Frontal cortex (tissue), 4 donors: ENCODE measurements around the gene ARPC1B. TPM values are rescaled to one million over a fixed set of nuclear protein-coding genes. Genes with fewer than 3 reads are reported as not detected.
"Not testable (repeated sequence)": the region's sequence is repeated elsewhere in the genome, so short reads cannot be mapped to it uniquely, and the experiment has no call there.

ENCODE experiments used
- DNase-seq, 2 donors: peaks; one replicate each; pipeline ENCODE4 v3.0.0; 2012; ENCODE audit warnings: low spot score in 2 of 2
- FAIRE-seq: peaks from 2 replicates; lab custom pipeline; 2012; peaks lifted over from hg19 to GRCh38; lab: Jason Lieb, UNC
- total RNA-seq: library from RNA; depleted of rRNA; stranded (reverse); fragments of >200 nt; gene quantifications from one replicate; pipeline ENCODE4 v1.2.3, GENCODE V29; 2014
- donor health status: control.
- donor health status: control.
- donor health status: control.

Gene ARPC1B
- total RNA-seq, 1 donor from 2014 or later, result 15.1 TPM

- not testable (repeated sequence) for FAIRE-seq, DNase-seq
These were observed 57.4 kb downstream of the ARPC1B start for GRCh38 chr7:99431756-99432540.

GRCh38 chr7:99433158-99433557 lies 58.6 kb downstream of the ARPC1B start:
- DNase-seq (no peak), FAIRE-seq (no peak)

DNA sequence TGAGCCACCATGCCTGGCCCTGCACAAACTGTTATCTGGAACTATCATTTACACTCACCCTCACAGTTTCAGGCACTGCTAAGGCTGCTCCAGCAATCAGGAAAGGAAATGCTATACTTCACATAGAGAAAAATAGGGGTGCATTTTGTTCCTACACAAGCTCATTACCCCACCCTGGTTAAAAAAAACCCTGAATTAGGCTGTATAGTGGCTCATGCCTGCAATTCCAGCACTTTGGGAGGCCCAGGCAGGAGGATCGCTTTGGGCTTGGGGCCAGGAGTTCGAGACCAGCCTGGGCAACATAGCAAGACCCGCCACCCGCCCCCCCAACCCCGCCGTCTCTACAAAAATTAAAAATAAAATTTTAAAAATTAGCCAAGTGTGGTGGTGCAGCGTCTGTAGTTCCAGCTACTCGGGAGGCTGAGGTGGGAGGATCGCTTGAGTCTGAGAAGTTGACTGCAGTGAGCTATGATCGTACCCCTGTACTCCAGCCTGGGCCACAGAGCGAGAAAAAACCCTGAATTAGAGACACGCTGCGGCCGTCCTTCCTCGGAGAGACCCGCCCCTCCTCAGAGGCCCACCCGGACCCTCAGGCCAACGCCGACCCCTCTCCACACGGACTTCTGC lies 63.5 kb downstream of the ARPC1B start:
- no peak for DNase-seq
- FAIRE-seq, result no peak

DNA sequence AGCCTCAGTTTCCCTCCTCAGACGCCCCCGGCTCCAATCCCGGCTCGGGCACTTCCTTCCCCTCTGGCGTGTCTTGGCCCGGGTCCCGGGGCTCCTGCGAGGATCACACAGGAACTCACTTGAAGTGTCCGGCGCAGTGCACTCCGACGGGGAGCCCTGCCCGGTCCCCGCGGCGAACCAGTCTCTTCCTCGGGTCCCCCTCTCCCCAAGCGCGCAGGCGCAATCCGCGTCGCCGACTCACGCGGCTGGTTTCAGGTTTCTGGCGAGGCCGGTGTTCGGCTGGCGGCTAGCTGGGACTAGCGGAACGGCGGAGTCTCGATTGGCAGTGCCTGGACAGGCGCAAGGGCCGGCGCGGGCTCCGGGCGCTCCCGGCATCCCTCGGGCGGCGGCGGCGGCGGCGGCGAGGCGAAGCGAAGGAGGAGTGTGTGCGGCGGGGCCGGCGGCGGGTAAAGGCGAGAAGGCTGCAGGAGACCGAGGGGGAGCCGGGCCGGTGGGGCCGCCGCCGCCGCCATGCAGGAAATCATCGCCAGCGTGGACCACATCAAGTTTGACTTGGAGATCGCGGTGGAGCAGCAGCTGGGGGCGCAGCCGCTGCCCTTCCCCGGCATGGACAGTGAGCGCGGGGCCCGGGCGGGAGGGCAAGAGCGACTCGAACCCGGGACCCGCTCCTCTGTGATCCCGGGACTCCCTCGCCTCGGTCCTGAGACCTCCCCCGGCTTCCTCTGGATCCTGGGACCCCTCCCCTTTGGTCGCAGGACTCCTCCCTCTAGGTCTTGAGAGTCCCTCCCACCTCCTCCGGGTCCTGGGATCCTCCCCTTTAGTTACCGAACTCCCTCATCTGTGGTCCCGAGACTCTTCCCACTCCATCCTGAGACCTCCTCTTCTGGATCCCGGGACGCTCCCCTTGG lies 64.3 kb downstream of the ARPC1B start, which contains the start of the genes CPSF4 and PTCD1:
Gene CPSF4 (plus strand): TSS at position 371 of the 908 bp plus-strand sequence. CDS start 140 bp downstream, at position 511.
Gene PTCD1 (minus strand): TSS at position 226 of the 908 bp plus-strand sequence. CDS start 3,556 bp downstream, outside the sequence.
- DNase-seq (peak; percentile 96 to 97), FAIRE-seq (no peak)

DNA sequence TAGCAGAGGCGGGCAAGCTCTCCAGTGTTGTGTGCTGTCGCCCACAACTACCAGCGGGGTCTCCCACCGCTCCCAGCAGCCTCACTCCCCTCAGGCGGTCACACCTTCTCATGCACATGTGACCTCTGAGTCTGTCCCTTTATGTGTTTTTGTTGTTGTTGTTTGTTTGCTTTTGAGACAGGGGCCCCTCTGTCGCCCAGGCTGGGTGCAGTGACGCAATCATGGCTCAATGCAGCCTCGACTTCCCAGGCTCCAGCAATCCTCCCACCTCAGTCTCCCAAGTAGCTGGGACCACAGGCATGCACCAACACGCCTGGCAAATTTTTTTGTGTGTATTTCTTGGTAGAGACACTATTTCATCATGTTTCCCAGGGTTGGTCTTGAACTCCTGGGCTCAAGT lies 65.7 kb downstream of the ARPC1B start:
- DNase-seq, result no peak
- FAIRE-seq, result no peak

Other genes with a start within 250 kb of the ARPC1B start
- 23.2 TPM for gene SMURF1, start 230.6 kb upstream of the ARPC1B start, total RNA-seq
- gene KPNA7, start 166.6 kb upstream of the ARPC1B start, total RNA-seq, result not detected
- not detected for gene MYH16, start 101.9 kb upstream of the ARPC1B start, total RNA-seq
- 101 TPM for gene ARPC1A, start 48.8 kb upstream of the ARPC1B start, total RNA-seq
- gene PDAP1, start 33.9 kb downstream of the ARPC1B start, total RNA-seq, result 15.1 TPM
- gene BUD31, start 34.2 kb downstream of the ARPC1B start, total RNA-seq, result 68.5 TPM
- gene PTCD1, start 64.1 kb downstream of the ARPC1B start, total RNA-seq, result 5.7 TPM
- gene CPSF4, start 64.2 kb downstream of the ARPC1B start, total RNA-seq, result 19.6 TPM
- gene ATP5MF, start 91.4 kb downstream of the ARPC1B start, total RNA-seq, result 350 TPM
- 20.8 TPM for gene ZNF789, start 98.2 kb downstream of the ARPC1B start, total RNA-seq
- 43.2 TPM for gene ZNF394, start 125.6 kb downstream of the ARPC1B start, total RNA-seq
- gene ZKSCAN5, start 129.9 kb downstream of the ARPC1B start, total RNA-seq, result 20.4 TPM
- 19.6 TPM for gene FAM200A, start 177.4 kb downstream of the ARPC1B start, total RNA-seq
- gene ZNF655, start 183.9 kb downstream of the ARPC1B start, total RNA-seq, result 59.9 TPM
- not detected for gene TMEM225B, start 223.5 kb downstream of the ARPC1B start, total RNA-seq
- 12.2 TPM for gene ZSCAN25, start 242.2 kb downstream of the ARPC1B start, total RNA-seq